GM18507 (cell line): ENCODE data around the gene MAD2L1BP.
"Not testable (repeated sequence)": the region's sequence is repeated elsewhere in the genome, so short reads cannot be mapped to it uniquely, and the experiment has no call there.

Source experiments
- DNase-seq: peaks from one replicate; pipeline ENCODE4 v3.0.0; 2011; ENCODE audit warnings: low read depth; ENCODE audit not compliant: insufficient read length; ENCODE audit errors: extremely low spot score
- FAIRE-seq: peaks from 2 replicates; lab custom pipeline; 2011; peaks lifted over from hg19 to GRCh38; lab: Jason Lieb, UNC

MAD2L1BP gene

DNA sequence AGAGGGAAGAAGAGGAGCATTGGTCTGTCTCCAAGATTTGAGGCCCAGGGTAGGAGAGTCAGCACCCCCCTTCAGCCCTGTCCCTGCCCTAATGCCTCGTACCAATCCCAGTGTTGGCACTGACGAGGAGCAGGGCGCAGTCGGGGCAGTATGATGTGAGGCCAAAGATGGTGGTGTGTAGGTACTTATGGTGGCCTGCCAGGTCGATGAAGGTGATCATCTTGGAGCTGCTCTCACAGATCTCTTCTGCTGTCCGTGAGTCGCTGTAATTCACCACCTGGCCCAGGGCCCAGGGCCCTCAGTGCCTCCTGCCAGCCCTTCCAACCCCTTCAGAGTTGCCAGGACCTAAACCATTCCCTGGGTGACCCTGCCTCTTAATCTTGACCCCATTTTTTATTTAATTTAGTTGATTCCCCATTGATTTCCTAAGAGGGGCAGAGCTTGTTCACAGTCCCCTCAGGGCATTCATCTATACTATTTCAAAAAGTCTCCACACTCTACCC, 10.8 kb upstream of the MAD2L1BP start:
- FAIRE-seq (no peak), DNase-seq (no peak)

DNA sequence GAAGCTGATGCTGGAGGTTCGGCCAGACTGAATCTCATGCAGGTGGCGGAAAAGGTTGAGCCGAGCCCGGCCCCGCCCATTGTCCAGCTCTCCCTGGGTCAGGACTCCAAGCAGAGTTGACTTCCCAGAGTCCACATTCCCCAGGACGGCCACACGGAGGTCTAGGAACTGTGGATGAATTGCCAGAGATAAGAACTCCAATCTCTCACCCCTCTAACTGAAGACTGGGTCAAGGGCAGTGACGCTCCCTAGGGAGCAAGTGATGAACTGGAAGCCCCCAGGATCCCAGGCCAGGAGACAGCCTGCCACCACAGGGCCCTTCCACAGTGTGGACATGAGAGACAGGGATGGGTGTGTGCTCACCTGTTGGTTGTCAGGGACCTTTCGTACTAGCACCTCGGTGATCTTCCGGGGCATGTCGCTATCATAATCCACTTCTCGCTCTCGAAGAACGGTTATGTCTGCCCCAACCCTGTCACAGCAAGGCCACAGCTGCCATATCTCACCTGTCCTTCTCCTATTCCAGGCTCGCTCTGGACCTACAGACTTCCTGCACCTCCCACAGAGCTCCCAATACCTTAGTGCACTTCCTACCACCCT, 10.1 kb upstream of the MAD2L1BP start:
- FAIRE-seq, result no peak
- DNase-seq, result no peak

DNA sequence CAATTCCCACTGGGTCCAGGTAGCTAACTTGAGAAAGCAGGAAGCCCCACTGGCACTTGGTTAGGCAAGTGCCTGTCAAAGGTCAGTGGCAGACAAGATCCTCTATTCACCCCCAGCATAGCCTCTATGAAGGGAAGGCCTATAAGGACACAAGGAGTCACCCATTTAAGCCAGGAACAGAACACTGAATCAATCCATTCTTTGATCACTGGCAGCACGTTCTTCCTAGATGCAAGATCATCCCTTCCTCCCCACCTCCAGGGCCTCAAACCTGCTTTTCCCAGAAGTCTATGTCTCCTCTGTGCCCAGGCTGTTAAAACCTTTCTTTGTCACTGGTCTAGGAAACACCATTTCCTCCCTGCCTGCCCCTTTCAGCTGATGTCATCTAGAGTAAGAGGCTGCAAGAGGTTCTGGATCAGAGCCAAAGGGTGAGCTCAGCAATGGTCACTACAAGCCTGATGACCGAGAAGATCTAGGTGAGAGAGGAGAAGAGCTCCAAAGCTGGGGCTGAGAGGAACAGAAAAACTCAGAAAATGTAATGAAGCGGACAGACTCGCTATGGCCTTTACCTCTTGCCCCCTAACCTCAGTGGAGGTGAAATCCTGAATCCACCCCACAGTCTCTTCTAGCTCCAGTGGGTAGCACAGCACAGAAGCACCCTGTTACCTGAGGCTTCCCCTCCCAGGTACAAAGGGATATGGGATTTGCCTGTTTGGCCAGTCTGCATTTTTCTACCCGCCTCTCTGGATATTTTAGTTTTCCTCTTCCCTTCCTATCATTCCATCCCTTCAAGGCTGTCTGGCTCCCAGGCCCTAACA, 8.4 kb upstream of the MAD2L1BP start:
- DNase-seq, result no peak

DNA sequence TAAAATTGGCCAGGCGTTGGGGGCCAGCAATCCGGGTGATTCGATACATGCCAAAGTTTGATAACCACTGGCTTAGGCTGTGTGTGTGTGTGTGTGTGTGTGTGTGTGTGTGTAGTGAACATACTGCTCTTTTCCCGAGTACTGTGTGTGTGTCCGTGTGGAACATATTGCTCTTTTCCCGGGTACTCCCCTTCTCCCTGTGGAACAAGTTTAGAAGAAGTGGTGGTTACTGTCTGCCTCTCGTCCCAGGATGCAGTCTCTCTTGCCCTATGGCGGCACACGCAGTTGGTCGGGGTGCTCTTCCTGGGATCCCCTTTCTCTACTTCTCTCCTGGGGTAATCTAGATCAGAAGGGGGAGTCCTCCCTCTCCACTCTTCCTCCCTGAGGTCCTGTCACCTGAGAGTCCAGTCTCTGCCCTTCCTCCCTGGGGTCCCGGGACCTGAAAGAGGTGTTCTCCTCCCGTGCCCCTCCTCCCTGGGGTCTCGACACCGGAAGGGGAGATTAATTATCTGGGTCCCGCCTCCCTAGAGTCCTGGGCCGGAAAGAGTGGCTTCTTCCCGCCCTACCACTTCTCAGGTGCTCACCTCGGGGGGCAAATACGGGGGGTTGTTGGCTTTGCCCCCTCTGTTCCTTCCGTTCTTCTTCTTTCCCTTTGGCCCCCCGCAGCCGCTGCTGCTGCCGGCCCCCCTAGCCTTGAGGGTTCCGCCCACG, 7.1 kb upstream of the MAD2L1BP start:
- DNase-seq (peak; percentile 18), FAIRE-seq (peak; percentile 53)

More for the DNA sequence above, 8.4 kb upstream of the MAD2L1BP start:
- no peak for FAIRE-seq

DNA sequence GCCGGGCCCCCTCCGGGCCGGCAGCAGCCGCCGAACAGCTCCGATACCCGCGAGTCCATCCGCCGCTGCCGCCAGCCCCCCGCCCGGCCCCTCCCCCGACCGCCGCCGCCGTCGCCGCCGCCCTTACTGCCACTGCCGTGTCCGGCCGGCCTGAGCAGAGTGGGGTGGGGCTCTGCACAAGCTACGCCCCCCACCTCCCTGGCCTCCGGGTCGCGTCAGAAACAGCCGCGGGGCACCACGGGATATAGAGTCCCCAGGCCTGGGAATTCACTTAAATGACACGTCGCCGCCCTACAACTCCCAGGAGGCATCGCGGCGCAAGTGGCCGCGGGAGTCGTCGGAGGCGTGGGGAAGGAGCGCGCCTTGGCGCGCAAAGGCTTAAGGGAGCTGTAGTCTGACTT, 6.5 kb upstream of the MAD2L1BP start, which contains the start of gene GTPBP2:
Gene GTPBP2, minus strand, starts transcription at position 161 of the 401 bp plus-strand sequence. Its CDS starts 102 bp downstream, at position 59.
- DNase-seq (peak; percentile 87), FAIRE-seq (peak; percentile 91)

DNA sequence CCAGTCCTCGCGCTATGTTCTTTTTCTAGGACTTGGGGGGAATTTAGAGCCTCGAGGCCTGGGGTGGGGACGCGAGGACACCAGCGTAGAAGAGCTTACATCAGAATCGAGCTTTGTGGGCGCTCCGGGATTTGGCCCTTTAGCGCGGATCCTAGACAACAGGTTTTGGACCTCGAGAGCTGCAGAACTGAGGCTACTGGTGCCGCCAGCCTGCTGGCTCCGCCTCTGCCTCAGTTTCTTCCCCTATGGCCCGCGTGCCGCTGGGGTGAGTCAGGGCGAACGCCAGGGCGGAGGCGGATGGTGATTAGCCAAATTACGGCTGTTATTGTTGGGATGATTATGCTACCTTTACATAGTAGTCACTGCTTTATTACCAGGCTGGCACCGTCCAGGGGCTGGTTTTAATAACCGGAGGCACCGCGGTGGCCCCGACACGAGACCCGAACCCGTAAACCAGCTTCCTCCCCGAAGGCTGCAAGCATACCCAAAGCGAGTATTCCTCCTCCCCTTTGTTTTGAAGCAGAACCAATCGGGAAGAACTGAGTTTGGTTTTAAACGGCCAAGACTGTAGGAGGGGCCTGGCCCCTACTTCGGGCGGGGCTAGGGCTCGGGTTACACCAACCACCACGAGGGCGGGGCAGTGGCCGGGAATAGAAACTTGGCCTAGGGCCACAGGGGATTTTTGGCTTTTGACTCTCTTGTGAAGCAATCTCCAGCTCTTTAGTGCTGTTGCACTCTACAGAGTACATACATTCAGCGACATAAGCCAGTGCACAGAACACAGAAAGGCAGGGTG, 5.9 kb upstream of the MAD2L1BP start:
- FAIRE-seq (peak; percentile 97), DNase-seq (peak; percentile 90)

DNA sequence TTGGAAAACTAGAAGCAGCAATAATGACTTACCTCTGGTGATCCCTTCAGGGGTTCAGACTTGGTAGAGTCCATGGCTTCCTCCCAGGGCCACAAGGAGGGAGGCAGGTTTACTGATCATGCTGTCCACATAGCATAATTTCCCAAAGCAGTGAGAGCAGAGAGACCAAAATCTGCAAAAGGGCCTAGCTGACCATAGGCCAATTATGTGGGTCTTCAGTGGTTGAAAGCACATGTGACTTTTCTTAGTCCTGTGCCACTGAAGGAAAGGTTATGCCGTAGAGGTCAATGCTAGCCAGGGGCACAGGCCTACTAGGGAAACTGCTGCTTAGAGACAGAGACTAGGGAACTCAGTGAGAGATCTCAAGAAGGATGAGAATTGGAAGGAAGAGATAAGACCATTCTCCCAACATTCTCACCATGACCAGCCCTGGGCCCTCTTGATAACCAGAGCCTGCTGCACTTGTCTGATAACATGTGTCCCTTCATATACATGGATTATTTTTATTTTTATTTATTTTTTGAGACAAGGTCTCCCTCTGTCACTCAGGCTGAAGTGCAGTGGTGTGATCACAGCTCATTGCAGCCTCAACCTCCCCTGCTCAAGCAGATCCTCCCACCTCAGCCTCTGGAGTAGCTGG, 4.5 kb upstream of the MAD2L1BP start:
- no peak for FAIRE-seq
- DNase-seq, result no peak

DNA sequence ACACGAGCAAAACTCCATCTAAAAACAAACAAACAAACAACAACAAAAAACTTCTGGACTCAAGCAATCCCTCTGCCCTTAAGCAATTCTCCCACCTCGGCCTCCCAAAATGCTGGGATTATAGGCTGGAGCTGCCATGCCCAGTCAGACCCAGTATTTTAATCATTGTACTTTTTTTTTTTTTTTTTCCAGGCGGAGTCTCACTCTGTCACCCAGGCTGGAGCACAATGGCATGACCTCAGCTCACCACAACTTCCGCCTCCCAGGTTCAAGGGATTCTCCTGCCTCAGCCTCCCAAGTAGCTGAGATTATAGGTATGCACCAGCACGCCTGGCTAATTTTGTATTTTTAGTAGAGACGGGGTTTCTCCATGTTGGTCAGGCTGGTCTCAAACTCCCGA, 2.6 kb upstream of the MAD2L1BP start:
- not testable (repeated sequence) for FAIRE-seq, DNase-seq

DNA sequence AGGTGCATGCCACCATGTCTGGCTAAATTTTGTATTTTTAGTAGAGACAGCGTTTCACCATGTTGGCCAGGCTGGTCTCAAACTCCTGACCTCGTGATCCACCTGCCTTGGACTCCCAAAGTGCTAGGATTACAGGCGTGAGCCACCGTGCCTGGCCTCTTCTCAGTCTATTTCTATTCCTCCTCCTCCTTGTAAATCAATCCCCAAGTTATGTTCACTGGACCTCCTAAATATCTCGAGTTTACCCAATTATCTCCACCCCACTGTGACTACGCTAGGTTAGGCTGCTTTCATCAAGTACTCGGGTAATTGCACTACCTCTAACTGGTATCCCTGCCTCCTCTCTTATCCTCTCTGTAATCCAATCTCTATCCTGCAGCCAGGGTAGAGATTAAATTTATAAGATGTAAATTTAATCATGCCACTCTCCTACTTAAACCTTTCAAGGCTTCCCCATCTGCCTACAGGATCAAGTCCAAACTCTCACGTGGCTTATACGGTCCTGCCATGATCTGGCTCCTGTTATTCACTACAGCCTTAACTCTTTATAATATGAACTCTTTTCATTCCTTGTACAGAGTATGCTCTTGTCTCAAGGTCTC, 837 bp upstream of the MAD2L1BP start:
- DNase-seq, result no peak
- no peak for FAIRE-seq

DNA sequence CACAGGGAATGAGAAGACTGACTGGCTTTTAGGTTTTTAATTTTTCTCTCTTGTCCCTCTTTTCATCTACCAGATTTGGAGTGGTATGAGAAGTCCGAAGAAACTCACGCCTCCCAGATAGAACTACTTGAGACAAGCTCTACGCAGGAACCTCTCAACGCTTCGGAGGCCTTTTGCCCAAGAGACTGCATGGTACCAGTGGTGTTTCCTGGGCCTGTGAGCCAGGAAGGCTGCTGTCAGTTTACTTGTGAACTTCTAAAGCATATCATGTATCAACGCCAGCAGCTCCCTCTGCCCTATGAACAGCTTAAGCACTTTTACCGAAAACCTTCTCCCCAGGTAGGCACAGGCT, 644 bp downstream of the MAD2L1BP start:
- FAIRE-seq (no peak), DNase-seq (no peak)

DNA sequence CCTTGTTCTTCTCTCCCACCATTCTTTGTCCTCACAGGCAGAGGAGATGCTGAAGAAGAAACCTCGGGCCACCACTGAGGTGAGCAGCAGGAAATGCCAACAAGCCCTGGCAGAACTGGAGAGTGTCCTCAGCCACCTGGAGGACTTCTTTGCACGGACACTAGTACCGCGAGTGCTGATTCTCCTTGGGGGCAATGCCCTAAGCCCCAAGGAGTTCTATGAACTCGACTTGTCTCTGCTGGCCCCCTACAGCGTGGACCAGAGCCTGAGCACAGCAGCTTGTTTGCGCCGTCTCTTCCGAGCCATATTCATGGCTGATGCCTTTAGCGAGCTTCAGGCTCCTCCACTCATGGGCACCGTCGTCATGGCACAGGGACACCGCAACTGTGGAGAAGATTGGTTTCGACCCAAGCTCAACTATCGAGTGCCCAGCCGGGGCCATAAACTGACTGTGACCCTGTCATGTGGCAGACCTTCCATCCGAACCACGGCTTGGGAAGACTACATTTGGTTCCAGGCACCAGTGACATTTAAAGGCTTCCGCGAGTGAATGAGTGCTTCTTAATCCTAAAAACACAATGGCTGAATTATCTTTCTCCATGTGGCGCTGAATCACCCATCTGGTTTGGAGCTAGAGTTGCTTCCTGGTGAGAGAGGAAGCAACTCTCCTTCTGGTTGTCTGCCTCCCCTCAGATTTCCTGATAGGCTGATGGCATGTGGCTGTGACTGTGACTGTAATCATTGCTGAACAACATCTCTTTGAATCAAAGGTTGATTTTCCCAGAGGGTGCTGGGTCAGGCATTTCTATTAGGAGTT, 4.6 kb downstream of the MAD2L1BP start:
- DNase-seq (no peak), FAIRE-seq (no peak)

DNA sequence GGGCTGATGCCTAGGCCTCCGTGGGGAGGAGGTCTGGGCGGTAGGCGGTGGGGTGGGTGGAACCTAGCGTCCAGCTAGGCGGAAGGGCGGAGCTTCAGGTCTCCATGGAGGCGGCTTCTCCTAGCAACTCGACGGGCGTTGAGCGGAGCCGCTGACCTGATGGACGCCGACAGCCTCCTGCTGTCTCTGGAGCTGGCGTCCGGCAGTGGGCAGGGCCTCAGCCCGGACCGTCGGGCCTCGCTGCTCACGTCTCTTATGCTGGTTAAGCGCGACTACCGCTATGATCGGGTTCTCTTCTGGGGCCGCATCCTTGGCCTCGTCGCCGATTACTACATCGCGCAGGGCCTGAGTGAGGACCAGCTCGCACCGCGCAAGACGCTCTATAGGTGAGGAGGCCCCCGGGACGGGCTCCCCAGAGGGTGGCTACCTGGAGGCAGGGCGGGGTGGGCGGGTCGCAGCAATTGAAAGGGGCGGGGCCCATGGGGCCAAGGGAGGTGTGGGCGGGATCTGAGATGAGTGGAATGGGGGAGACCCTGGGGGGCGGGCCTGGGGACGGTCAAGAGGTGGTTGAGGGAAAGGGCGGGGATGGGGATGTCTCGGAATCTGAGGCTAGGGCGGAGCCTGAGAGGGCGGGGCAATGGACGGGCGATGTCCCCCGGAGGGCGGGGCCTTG, 9.4 kb downstream of the MAD2L1BP start, which contains the start of gene RSPH9:
Gene RSPH9, plus strand, starts transcription at position 97 of the 673 bp plus-strand sequence. Its CDS starts 63 bp downstream, at position 160.
- no peak for DNase-seq
- peak; percentile 62 for FAIRE-seq

DNA sequence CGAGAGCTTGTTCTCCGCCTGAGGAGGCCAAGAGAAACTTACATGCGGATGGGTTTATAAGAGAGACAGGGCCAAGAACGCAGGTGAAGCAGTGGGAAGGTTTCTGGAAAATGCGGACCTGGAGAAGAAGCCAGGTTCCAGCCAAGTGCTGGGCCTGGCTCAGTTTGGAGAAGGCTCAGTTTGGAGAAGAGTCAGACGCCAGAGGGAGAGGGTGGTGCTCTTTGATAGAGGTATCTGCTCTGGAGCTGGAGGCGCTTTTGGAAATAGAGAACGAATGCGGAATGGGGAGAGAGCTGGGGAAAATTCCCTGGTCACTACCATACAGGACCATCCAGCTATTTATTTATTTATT, 9.9 kb downstream of the MAD2L1BP start:
- no peak for FAIRE-seq

DNA sequence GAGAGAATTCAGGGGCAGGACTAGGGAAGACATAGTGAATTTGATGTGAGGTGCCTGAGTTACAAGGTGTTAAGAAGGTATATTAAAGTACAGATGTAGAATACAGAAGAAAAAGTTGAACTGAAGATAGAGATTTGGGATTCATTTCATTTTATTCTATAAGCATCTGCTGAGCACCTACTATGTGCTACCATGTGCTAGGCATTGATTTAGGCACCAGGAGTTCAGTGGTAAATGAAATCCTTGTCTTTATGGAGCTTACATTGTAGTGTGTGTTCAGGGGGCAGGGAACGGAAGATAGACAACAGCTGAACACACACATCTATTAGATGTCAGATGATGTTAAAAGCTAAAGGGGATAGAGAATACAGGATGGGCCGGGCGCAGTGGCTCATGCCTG, 12.0 kb downstream of the MAD2L1BP start:
- FAIRE-seq, result no peak
- no peak for DNase-seq

More for the DNA sequence above, 9.9 kb downstream of the MAD2L1BP start:
- DNase-seq, result no peak

DNA sequence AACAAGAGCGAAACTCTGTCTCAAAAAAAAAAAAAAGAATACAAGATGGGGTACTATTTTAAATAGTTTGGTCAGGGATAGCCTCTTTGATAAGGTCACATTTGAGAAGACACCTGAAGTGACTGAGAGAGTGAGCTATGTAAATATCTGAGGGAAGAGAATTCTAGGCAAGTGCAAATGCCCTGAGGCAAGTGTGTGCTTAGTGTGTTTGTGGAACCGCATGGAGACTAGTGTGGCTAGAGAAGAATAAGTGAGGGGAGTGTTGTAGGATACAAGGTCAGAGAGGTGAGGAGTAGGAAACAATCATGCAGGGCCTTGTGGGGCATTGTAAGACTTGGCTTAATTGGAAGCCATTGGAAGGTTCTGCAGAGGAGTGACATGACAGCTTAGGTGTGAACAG, 12.6 kb downstream of the MAD2L1BP start:
- DNase-seq (no peak), FAIRE-seq (no peak)

DNA sequence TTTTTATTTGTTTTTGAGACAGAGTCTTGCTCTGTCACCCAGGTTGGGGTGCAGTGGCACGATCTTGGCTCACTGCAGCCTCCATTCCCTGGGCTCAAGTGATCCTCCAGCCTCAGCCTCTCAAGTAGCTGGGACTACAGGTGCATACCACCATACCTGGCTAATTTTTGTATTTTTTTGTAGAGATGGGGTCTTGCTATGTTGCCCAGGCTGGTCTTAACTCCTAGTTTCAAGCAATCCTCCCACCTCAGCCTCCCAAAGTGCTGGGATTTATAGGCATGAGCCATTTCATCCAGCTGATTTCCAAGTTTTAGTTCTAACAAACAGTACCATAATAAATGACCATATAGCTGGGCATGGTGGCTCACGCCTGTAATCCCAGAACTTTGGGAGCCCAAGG, 17.2 kb downstream of the MAD2L1BP start:
- not testable (repeated sequence) for FAIRE-seq, DNase-seq

DNA sequence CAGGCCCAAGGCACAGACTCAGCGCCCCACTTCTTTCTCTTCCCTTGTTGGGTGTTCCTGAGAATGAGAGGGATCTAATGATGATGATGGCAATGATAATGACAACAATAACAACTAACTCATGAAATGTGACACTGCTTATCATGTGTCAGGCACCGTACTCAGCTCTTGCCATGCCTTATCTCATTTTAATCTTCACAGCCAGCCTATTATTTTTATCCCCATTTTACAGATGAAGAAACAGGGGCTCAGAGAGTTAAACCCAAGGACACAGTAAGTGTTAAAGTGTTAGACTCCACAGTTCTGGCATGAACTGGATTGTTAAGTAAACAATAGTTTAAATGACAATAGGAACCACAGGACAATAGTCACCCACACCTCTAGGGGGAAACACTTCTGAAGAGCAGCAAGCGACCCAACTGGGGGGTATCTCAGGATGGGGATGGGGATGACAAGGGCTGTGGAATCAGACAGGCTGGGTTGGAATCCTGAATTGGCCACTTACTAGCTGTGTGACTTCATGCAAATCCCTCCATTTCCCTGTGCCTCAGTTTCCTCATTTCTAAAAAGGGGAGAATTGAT, 21.7 kb downstream of the MAD2L1BP start:
- no peak for FAIRE-seq
- no peak for DNase-seq
